ENCODE data around the gene ADGB.
A peak's percentile ranks its signal among the peaks of the same experiment; 100 is the strongest.

Gene ADGB

DNA sequence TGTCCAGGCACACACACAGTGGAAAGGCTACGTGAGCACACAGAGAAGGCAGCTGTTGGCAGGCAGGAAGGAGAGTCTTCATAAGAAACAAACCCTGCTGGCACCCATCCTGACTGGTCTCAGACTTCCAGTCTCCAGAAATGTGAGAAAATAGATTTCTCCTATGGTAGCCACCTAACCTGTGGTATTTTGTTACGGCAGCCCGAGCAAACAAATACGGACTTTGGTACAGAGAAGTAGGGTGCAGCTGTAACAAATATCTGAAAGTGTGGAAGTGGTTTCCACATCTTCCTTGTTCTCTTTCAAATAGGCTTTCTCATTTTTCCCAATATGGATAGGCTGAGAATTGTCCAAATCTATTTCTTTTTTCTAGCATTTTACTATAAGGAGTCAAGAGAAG lies 94.6 kb downstream of the ADGB start:
- Histone ChIP-seq H3K27ac (ENCODE audit: low read length) (no peak overlapping the region), H3K4me2 (ENCODE audit: low read length) (no peak overlapping the region), H3K36me3 (replicated peaks; ENCODE audit: low read depth, low read length) (no peaks in the 10 kb centered on the region), H3K4me1 (ENCODE audit: low read length) (no peaks in the 10 kb centered on the region), H2AFZ (ENCODE audit: low read depth, low read length) (no peak overlapping the region), H4K20me1 (ENCODE audit: insufficient read depth, low read length) (no peaks in the 10 kb centered on the region), H3K9me3 (ENCODE audit: insufficient read depth, low read length) (no peaks in the 10 kb centered on the region), H3K79me2 (ENCODE audit: low read length) (no peaks in the 10 kb centered on the region), H3K9ac (ENCODE audit: low read length) (no peak overlapping the region), H3K27me3 (ENCODE audit: low read depth, low read length) (no peaks in the 10 kb centered on the region), H3K4me3 (ENCODE audit: low read length) (no peak overlapping the region)
- TF ChIP-seq, protein P1, sequence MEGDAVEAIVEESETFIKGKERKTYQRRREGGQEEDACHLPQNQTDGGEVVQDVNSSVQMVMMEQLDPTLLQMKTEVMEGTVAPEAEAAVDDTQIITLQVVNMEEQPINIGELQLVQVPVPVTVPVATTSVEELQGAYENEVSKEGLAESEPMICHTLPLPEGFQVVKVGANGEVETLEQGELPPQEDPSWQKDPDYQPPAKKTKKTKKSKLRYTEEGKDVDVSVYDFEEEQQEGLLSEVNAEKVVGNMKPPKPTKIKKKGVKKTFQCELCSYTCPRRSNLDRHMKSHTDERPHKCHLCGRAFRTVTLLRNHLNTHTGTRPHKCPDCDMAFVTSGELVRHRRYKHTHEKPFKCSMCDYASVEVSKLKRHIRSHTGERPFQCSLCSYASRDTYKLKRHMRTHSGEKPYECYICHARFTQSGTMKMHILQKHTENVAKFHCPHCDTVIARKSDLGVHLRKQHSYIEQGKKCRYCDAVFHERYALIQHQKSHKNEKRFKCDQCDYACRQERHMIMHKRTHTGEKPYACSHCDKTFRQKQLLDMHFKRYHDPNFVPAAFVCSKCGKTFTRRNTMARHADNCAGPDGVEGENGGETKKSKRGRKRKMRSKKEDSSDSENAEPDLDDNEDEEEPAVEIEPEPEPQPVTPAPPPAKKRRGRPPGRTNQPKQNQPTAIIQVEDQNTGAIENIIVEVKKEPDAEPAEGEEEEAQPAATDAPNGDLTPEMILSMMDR (IDR thresholded peaks at IDR 0.05; ENCODE audit: low read depth, low read length): no peak
- TF ChIP-seq EZH2phosphoT487 (IDR thresholded peaks at IDR 0.05; ENCODE audit: low read depth): no peak

DNA sequence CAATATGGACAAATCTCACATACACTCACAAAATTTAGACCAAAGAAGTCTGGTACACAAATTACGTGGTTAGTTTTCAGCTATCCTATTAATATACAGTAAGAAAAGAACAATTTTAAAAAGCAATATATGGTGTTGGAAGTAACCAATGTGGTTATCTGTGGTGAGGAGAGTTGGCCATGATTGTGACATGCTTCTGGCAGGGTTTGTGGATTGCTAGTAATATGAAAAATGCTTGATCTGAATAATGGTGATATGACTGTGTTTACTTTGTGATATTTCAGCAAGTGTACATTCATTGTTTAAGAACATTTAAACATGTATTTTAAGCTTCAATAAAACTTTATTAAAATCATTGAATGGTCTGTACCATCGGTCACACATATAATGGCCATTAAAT lies 99.1 kb downstream of the ADGB start:
- no peaks in the 10 kb centered on the region for H3K9me3 ChIP-seq (ENCODE audit: insufficient read depth, low read length)
- H3K36me3 ChIP-seq (replicated peaks; ENCODE audit: low read depth, low read length): no peaks in the 10 kb centered on the region
- no peaks in the 10 kb centered on the region for H3K79me2 ChIP-seq (ENCODE audit: low read length)
- H3K27me3 ChIP-seq (ENCODE audit: low read depth, low read length): no peaks in the 10 kb centered on the region
- no peak overlapping the region for H3K27ac ChIP-seq (ENCODE audit: low read length)
- no peaks in the 10 kb centered on the region for H3K4me1 ChIP-seq (ENCODE audit: low read length)
- H4K20me1 ChIP-seq (ENCODE audit: insufficient read depth, low read length): no peaks in the 10 kb centered on the region
- TF ChIP-seq EZH2phosphoT487 (IDR thresholded peaks at IDR 0.05; ENCODE audit: low read depth): no peak
- TF ChIP-seq, protein P1 (IDR thresholded peaks at IDR 0.05; ENCODE audit: low read depth, low read length): no peak
- no peak overlapping the region for H2AFZ ChIP-seq (ENCODE audit: low read depth, low read length)
- H3K4me3 ChIP-seq (ENCODE audit: low read length): no peak overlapping the region
- H3K4me2 ChIP-seq (ENCODE audit: low read length): no peak overlapping the region
- H3K9ac ChIP-seq (ENCODE audit: low read length): no peak overlapping the region

DNA sequence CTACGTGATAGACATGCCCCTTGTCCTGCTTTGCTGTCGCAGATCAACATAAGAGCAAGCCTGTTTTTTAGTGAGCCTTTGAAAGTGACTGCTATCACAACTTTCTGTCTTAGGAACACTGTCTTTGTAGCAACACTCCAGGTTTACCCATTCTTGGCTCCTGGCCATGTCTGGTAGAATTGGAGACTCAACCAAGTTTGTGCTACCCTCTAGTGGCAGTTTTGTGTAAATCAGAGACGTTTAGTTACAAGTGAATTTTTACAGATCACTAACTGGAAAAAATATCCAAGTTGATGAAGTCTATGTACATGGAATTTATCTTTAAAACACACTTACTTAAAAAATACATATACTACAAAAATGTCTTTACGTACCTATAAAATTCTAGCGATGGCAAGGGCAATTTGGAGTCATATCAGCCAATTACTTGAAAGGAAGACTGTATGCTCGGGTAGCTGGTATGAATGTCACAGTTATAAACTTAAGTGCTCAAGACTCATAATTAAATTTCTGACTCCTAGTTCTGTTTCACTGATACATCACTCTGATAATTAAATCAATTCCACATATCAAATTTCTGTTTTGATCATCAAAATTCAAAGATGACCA lies 101.4 kb downstream of the ADGB start:
- H2AFZ ChIP-seq (ENCODE audit: low read depth, low read length): no peak overlapping the region
- no peaks in the 10 kb centered on the region for H4K20me1 ChIP-seq (ENCODE audit: insufficient read depth, low read length)
- H3K4me3 ChIP-seq (ENCODE audit: low read length): no peak overlapping the region
- no peaks in the 10 kb centered on the region for H3K36me3 ChIP-seq (replicated peaks; ENCODE audit: low read depth, low read length)
- H3K4me2 ChIP-seq (ENCODE audit: low read length): no peak overlapping the region
- H3K9ac ChIP-seq (ENCODE audit: low read length): no peak overlapping the region
- no peaks in the 10 kb centered on the region for H3K79me2 ChIP-seq (ENCODE audit: low read length)
- no peaks in the 10 kb centered on the region for H3K9me3 ChIP-seq (ENCODE audit: insufficient read depth, low read length)
- TF ChIP-seq, protein P1 (IDR thresholded peaks at IDR 0.05; ENCODE audit: low read depth, low read length): peak; percentile 66
- no peak for TF ChIP-seq EZH2phosphoT487 (IDR thresholded peaks at IDR 0.05; ENCODE audit: low read depth)
- H3K4me1 ChIP-seq (ENCODE audit: low read length): no peaks in the 10 kb centered on the region
- no peaks in the 10 kb centered on the region for H3K27me3 ChIP-seq (ENCODE audit: low read depth, low read length)
- no peak overlapping the region for H3K27ac ChIP-seq (ENCODE audit: low read length)

DNA sequence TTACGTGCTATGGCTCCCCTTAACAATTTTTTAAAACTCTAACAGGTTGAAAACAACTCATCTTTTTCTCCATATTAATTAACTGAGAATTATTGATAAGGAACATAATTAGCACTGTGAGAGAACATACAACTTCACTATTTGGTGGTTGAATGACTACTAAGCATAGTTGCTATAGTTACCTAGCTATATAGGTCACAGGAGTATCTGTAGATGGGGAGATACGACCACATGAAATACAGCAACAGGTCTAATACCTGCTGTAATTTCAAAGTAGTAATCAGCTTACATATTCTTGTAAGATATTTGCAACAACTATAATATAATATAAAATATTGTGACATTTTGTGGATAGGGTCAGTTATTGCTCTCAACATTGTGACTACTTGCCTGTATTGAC lies 102.9 kb downstream of the ADGB start:
- H3K79me2 ChIP-seq (ENCODE audit: low read length): no peaks in the 10 kb centered on the region
- TF ChIP-seq, protein P1 (IDR thresholded peaks at IDR 0.05; ENCODE audit: low read depth, low read length): no peak
- no peak for TF ChIP-seq EZH2phosphoT487 (IDR thresholded peaks at IDR 0.05; ENCODE audit: low read depth)
- H3K9ac ChIP-seq (ENCODE audit: low read length): no peak overlapping the region
- no peak overlapping the region for H2AFZ ChIP-seq (ENCODE audit: low read depth, low read length)
- no peaks in the 10 kb centered on the region for H3K36me3 ChIP-seq (replicated peaks; ENCODE audit: low read depth, low read length)
- H3K4me2 ChIP-seq (ENCODE audit: low read length): no peak overlapping the region
- no peaks in the 10 kb centered on the region for H3K9me3 ChIP-seq (ENCODE audit: insufficient read depth, low read length)
- no peaks in the 10 kb centered on the region for H4K20me1 ChIP-seq (ENCODE audit: insufficient read depth, low read length)
- H3K4me1 ChIP-seq (ENCODE audit: low read length): no peaks in the 10 kb centered on the region
- H3K4me3 ChIP-seq (ENCODE audit: low read length): no peak overlapping the region
- no peak overlapping the region for H3K27ac ChIP-seq (ENCODE audit: low read length)
- H3K27me3 ChIP-seq (ENCODE audit: low read depth, low read length): no peaks in the 10 kb centered on the region
